Activated CD4-positive, alpha-beta memory T cell treated with anti-CD3 and anti-CD28 coated beads, Interleukin-2, amount 10 ng/mL, durations not matched to agents 7 days and 5 days (primary cell): ENCODE measurements around the gene PBOV1. TPM values are rescaled to one million over a fixed set of nuclear protein-coding genes. Genes with fewer than 3 reads are reported as not detected.

Experiments
- CTCF ChIA-PET: fragments of 350-600 bp; sonication (Branson Sonifier 250); formaldehyde crosslinking; loops from one replicate; lab custom pipeline; 2021; ENCODE audit warnings: antibody characterized with exemption, inconsistent platforms; lab: Charles Lee
- POLR2A ChIA-PET: fragments of 350-600 bp; sonication (Branson Sonifier 250); formaldehyde crosslinking; loops from one replicate; lab custom pipeline; 2021; ENCODE audit warnings: antibody characterized with exemption; lab: Charles Lee
- DNase-seq: peaks from one replicate; pipeline ENCODE4 v3.0.0-alpha.2; 2020
- H3K27ac Mint-ChIP-seq: one replicate; pipeline ENCODE4 v1.8.0; 2021; ENCODE audit warnings: mild to moderate bottlenecking, mixed read lengths
- H3K27me3 Mint-ChIP-seq: one replicate; pipeline ENCODE4 v1.8.0; 2021; ENCODE audit warnings: mixed read lengths
- H3K36me3 Mint-ChIP-seq: one replicate; pipeline ENCODE4 v1.8.0; 2021; ENCODE audit warnings: low read depth, mixed read lengths
- H3K4me1 Mint-ChIP-seq: one replicate; pipeline ENCODE4 v1.8.0; 2021; ENCODE audit warnings: mixed read lengths
- H3K4me3 Mint-ChIP-seq: one replicate; pipeline ENCODE4 v1.8.0; 2021; ENCODE audit warnings: mild to moderate bottlenecking, mixed read lengths
- H3K9me3 Mint-ChIP-seq: one replicate; pipeline ENCODE4 v1.8.0; 2021; ENCODE audit warnings: mixed read lengths
- total RNA-seq, 2 experiments: library from RNA; stranded (reverse); gene quantifications; one replicate each; pipeline ENCODE4 v1.2.3, GENCODE V29; 2021

PBOV1 gene
- total RNA-seq, 2 experiments from 2014 or later = not detected

DNA sequence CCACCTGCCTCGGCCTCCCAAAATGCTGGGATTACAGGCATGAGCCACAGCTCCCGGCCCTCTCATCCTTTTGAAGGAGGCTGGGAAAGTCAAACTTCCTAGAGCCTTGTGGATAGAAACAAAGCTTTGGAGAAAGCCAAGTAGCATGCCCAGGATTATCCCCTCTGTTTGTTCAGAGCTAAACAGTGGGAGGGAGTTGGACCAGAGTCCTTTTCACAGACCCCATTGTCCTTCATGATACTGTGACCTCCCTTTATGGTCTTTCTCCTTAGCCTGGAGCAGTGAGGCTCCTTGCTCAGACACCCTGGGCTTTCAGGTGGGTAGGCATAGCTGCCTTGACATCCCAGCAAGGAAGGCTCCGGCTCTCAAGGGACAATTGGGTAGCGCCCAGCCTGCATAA is 31.1 kb downstream of the PBOV1 start:
- no peak overlapping the region for H3K4me3 Mint-ChIP-seq

DNA sequence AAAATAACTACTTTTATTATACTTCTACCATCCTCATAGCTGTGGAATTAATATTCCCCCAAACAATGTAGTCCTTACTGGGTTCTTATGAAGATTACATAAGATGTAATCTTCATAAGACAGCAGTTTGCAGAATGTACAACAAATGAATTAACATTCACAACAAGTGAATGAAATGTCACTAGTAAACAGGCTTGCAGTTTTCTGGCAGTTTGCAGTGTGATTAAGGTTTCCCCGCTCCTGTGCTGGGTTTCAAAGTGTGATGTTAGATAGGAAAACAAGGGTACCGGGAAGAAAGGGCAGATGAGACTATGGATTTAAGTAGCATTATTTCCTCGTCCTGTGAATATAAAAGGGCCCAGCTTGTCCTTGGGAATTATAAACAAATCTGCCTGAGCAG is 34.1 kb downstream of the PBOV1 start:
- Mint-ChIP-seq H3K27me3 (peaks cover 27% of the 10 kb centered on the region), H3K4me1 (no peaks in the 10 kb centered on the region), H3K9me3 (no peaks in the 10 kb centered on the region), H3K27ac (no peak overlapping the region), H3K4me3 (no peak overlapping the region), H3K36me3 (no peaks in the 10 kb centered on the region)
- no peak for DNase-seq
- CTCF ChIA-PET = no interaction called here
- POLR2A ChIA-PET = no interaction called here

More for the DNA sequence above, 31.1 kb downstream of the PBOV1 start:
- H3K9me3 Mint-ChIP-seq = no peaks in the 10 kb centered on the region
- ChIA-PET CTCF (no interaction called here), POLR2A (no interaction called here)
- H3K27me3 Mint-ChIP-seq = peaks cover 33% of the 10 kb centered on the region
- H3K27ac Mint-ChIP-seq = no peak overlapping the region
- H3K36me3 Mint-ChIP-seq = no peaks in the 10 kb centered on the region
- no peaks in the 10 kb centered on the region for H3K4me1 Mint-ChIP-seq
- DNase-seq = no peak

DNA sequence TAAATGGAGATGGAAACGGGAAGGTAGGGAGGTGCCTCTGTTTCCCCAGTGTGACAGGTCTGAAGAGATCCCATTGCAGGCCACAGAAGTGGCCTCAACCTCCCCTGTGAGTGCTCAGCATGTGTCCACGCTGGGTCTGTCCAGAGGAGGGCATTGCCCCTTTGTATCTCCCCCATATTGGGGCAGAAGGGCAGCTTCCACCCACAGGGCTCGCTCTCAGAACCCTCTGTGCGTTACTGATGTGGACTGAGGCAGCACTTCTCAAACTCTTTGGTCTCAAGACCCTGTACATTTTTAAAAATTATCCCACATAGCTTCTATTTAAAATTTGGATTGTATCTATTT is 34.5 kb downstream of the PBOV1 start:
- Mint-ChIP-seq H3K27me3 (peaks cover 24% of the 10 kb centered on the region), H3K9me3 (no peaks in the 10 kb centered on the region), H3K4me3 (no peak overlapping the region), H3K36me3 (no peaks in the 10 kb centered on the region), H3K4me1 (no peaks in the 10 kb centered on the region), H3K27ac (no peak overlapping the region)
- CTCF ChIA-PET = no interaction called here
- POLR2A ChIA-PET = no interaction called here
- DNase-seq = no peak

DNA sequence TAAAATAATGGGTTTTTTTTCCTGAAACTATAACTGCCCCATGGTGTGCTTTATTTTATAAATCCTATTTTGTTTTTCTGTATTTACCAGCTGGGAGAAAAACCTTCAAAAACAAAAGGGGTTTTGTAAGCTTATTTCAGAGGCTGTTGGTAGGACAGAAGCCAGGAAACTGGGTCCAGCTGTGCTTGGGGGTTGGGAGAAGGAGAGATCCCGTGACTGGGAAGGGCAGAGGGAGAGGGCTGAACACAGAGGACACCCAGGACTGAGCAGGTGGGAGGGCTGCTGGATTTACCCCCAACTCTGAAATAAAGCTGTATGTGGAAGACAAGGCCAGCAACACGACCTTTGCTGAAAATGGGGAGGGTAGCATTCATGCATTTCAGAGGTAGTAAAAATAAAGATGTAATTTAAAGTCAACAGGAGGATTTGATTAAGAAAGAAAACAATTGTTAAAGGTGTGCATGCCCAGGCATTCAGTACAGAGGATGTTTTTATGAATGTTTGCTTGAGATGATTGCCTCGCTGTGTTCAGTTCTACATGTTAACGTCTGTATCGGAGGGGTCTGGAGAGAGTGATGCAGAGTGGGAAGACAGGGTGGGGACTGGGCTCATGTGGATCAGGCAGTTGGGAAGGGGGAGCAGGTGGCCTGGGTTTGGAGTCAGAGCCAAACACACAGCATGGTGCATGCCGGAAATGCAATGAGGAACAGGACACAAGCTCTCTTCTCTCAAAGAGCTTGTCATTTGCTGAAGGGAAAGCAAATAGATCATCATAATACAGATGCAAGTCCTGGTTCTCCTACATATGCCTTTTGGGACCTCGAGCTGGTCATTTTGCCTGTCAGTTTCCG is 35.1 kb downstream of the PBOV1 start:
- H3K27me3 Mint-ChIP-seq = peaks cover 18% of the 10 kb centered on the region
- H3K27ac Mint-ChIP-seq = no peak overlapping the region
- no peak for DNase-seq
- H3K36me3 Mint-ChIP-seq = no peaks in the 10 kb centered on the region
- H3K4me3 Mint-ChIP-seq = no peak overlapping the region
- no peaks in the 10 kb centered on the region for H3K4me1 Mint-ChIP-seq
- ChIA-PET CTCF (no interaction called here), POLR2A (no interaction called here)
- H3K9me3 Mint-ChIP-seq = peaks cover 4% of the 10 kb centered on the region

DNA sequence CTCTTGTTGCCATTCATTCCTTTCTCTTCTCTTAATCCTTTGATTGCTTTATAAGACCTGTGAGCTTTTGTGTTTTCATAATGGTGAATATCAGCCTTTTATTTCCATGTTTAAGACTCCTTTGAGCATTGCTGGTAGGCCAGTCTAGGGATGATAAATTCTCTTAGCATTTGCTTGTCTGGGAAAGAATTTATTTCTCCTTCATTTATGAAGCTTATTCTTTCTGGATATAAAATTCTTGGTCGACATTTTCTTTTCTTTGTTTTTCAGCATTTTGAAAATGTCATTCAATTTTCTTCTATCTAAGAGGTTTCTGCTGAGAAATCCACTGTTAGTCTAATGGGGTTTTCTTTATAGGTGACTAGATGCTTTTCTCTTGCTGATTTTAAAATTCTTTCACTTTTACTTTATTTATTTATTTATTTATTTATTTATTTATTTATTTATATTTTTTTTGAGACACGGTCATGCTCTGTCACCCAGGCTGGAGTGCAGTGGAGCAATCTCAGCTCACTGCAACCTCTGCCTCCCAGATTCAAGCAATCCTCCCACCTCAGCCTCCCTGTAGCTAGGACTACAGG is 41.5 kb downstream of the PBOV1 start:
- H3K9me3 Mint-ChIP-seq = peaks cover 13% of the 10 kb centered on the region
- H3K36me3 Mint-ChIP-seq = no peaks in the 10 kb centered on the region
- DNase-seq = no peak
- no peaks in the 10 kb centered on the region for H3K4me1 Mint-ChIP-seq
- H3K27me3 Mint-ChIP-seq = peaks cover 30% of the 10 kb centered on the region
- no peak overlapping the region for H3K4me3 Mint-ChIP-seq
- no peak overlapping the region for H3K27ac Mint-ChIP-seq
- POLR2A ChIA-PET = interaction anchor here (0.7 kb wide), 1 partner anchor 787 kb away, joined by 3 read pairs; no protein-coding TSS in a partner anchor
- CTCF ChIA-PET = no interaction called here

DNA sequence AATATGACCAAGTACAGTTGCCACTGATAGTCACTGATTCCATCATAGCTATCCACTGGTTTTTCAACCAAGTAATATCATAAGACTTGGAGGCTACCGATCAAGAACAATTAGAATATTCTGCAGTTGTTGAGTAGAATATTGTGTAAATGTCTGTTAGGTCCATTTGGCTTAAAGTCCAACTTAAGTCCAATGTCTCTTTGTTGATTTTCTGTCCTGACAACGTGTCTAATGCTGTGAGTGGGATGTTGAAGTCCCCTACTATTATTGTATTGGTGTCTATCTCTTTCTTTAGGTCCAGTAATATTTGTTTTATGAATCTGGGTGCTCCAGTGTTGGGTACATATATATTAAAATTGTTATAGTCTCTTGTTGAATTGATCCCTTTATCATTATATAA is 42.7 kb downstream of the PBOV1 start:
- ChIA-PET POLR2A (no interaction called here), CTCF (no interaction called here)
- Mint-ChIP-seq H3K4me1 (no peaks in the 10 kb centered on the region), H3K27ac (no peak overlapping the region), H3K9me3 (peaks cover 13% of the 10 kb centered on the region), H3K4me3 (no peak overlapping the region), H3K36me3 (no peaks in the 10 kb centered on the region), H3K27me3 (peaks cover 33% of the 10 kb centered on the region)
- DNase-seq = no peak

Other genes with a start within 250 kb of the PBOV1 start
- gene PERP, start 111.1 kb downstream of the PBOV1 start, total RNA-seq = 10 to 100 TPM; 18.0 to 19.0 TPM
- gene ARFGEF3, start 56.6 kb downstream of the PBOV1 start, total RNA-seq = under 1 TPM; 0.50 to 0.55 TPM
- gene SMIM28, start 159.4 kb upstream of the PBOV1 start, total RNA-seq = not detected
- 10 to 100 TPM; 69.5 to 70.3 TPM for gene HEBP2, start 185.7 kb upstream of the PBOV1 start, total RNA-seq